ENCODE measurements around the gene SCARB1.
A peak's percentile ranks its signal among the peaks of the same experiment; 100 is the strongest.
"Not testable (repeated sequence)": the region's sequence is repeated elsewhere in the genome, so short reads cannot be mapped to it uniquely, and the experiment has no call there.

SCARB1 gene, protein sequence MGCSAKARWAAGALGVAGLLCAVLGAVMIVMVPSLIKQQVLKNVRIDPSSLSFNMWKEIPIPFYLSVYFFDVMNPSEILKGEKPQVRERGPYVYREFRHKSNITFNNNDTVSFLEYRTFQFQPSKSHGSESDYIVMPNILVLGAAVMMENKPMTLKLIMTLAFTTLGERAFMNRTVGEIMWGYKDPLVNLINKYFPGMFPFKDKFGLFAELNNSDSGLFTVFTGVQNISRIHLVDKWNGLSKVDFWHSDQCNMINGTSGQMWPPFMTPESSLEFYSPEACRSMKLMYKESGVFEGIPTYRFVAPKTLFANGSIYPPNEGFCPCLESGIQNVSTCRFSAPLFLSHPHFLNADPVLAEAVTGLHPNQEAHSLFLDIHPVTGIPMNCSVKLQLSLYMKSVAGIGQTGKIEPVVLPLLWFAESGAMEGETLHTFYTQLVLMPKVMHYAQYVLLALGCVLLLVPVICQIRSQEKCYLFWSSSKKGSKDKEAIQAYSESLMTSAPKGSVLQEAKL

DNA sequence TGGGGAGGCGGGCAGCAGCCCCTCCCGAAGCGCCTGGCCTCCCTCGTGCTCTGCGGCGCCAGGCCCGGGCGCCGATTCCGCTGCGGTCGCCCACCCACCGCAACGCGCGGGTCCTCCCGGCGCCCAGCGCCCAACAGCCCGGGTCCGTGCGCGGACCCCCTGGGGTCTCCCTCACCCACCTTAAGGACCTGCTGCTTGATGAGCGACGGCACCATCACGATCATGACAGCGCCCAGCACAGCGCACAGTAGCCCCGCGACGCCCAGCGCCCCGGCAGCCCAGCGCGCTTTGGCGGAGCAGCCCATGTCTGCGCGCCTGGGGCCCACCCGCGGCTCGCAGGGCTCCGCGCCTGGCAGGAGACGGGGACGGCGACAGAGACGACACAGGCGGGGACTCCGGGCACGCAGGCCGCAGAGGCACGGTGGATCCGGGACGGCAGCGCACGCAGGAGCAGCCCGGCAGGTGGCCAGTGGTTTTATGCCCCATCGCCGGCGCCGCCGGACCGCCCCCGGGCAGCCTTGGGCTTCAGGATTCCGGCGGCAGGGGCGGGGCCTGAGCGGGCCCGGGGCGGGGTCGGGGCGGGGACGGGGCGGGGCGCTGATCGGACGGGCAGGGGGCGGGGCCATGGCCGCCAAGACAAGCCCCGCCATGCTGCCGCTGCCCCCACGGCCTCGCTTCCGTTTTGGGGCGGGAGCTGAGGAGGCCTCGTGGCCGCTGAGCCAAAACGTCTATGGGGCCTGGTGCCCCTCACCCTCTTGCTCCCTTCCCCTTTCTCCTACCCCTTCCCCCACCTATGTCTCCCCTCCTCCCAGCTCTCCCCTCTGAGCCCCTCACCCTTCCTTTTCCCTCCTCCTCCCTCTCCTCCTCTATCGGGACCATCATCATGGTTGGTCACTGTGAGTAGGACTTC lies at the start of gene SCARB1:
TSS of gene SCARB1 (minus strand) at position 449 of the 910 bp plus-strand sequence. CDS start at position 305, 144 bp downstream.
- DNase-seq (ENCODE audit: low read depth) = peak; percentile 86

- DNase-seq (ENCODE audit: low read depth) = not testable (repeated sequence)
Measured at GRCh38 chr12:124912529-124913287, 49.0 kb upstream of the SCARB1 start.

DNA sequence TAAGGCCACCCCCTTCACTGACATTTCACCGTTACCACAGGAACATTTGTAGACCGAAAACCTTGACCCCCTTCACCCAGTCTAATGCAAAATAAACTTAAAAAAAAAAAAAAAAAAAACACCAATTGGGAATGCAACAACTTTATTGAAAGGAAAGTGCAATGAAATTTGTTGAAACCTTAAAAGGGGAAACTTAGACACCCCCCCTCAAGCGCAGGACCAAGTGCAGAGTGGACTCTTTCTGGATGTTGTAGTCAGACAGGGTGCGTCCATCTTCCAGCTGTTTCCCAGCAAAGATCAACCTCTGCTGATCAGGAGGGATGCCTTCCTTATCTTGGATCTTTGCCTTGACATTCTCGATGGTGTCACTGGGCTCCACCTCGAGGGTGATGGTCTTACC lies 47.9 kb upstream of the SCARB1 start:
- not testable (repeated sequence) for DNase-seq (ENCODE audit: low read depth)

DNA sequence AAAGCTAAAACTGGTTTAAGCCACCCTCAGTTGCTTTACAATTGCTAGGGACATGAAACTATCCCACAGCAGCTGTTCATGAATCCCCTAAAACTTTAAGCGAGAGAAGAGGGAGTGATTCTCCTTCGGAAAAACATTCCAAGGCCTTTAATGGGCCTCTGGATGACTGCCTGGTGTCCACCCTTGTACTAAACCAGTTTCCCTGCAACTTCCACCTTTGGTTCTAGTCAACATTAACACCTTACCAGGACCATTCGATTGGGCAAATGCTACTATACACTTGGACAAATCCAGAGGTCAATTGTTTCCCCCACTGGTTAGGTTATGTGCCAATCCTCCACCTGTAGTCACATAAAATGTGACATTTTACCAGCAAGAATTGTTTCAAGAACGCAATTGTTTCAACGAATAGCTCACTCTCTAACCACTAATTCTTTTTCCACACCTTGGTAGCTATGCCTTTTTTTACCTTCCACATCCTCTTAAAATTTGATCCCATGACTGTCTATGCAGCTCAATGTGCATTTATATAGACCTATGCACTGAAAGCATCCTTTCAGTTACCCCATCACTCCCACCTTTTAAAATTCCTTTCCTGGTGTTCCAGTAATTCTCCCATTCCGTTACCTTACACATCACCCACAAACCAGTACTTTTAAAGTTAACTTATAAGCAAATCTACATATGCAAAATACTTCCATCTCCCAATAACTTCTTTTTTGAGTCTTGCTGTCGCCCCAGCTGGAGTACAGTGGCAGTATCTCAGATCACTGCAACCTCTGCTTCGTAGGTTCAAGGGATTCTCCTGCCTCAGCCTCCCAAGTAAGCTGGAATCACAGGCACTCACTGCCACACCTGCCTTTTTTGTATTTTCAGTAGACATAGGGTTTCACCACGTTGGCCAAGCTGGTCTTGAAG lies 47.2 kb upstream of the SCARB1 start:
- DNase-seq (ENCODE audit: low read depth) = peak; percentile 54

- DNase-seq (ENCODE audit: low read depth) = peak; percentile 48
Measured at GRCh38 chr12:124909831-124910560, 46.3 kb upstream of the SCARB1 start.

GRCh38 chr12:124906606-124907261 lies 43.1 kb upstream of the SCARB1 start:
- DNase-seq (ENCODE audit: low read depth) = peak; percentile 96

DNA sequence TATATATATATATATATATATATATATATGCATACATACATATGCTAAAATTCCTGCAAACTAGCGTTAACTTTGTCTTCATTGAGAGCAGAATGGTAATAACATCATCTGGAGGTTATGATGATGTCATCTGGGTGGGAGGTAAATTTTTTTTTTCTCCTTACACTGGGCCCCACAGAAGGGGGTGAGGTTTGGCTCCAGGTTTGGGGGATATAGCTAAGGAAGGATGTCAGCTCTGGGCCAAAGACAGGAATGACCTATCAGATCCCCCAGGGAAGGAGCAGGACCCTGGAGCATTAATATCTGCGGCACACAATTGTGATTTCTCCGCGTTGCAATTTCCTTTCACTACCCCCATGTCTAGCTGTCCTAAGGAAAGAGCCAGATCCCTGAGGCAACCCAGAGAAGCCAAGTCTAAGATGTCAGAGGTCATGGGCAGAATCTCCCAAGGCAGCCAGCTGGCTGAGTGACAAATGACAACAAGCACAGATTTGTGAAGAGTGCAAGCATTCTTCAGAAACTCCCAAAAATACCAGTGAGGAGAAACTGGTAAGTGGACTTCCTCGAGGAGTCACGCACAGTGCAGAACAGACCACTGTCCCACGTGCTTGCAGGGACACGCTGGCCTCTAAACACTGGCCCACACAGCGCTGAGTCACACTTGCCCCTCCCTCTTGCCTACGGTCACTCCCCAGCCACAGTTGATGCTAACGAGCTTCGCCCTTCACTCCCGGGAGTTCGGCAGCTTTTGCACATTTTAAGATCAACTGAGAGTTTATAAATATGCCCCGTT lies 40.8 kb upstream of the SCARB1 start:
- DNase-seq (ENCODE audit: low read depth) = peak; percentile 95

- DNase-seq (ENCODE audit: low read depth) = no peak
Measured at GRCh38 chr12:124902916-124903315, 39.3 kb upstream of the SCARB1 start.

DNA sequence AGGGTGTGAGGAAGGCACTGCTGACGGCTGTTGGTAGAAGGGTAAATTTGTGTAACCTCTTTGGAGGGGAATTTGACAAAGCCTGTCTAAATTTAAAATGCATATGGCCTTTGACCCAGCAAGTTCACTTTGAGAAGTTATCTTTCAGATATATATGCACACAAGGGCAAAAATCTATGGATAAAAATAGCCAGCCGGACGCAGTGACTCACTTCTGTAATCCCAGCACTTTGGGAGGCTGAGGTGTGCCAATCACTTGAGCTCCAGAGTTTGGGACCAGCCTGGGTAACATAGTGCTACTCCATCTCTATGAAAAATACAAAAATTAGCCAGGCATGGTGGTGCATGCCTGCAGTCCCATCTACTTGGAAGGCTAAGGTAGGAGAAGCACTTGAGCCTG lies 37.3 kb upstream of the SCARB1 start:
- DNase-seq (ENCODE audit: low read depth) = peak; percentile 30

DNA sequence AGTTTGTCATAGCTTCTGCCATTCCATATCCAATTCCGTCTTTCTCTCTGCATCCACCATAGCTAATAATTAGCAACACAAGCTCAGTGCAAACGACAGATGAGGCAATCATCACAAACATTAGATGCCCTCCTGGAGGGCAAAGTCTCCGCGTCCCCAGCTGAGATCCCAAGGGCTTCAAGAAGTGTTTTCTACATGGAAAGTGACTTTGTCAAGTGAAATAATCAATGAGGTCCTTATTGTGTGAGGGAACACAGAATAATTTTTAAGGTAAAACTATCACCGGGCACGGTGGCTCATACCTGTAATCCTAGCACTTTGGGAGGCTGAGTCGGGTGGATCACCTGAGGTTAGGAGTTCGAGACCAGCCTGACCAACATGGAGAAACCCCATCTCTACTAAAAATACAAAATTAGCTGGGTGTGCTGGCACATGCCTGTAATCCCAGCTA lies 36.7 kb upstream of the SCARB1 start:
- not testable (repeated sequence) for DNase-seq (ENCODE audit: low read depth)

GRCh38 chr12:124898923-124899294 lies 35.2 kb upstream of the SCARB1 start:
- DNase-seq (ENCODE audit: low read depth) = no peak

DNA sequence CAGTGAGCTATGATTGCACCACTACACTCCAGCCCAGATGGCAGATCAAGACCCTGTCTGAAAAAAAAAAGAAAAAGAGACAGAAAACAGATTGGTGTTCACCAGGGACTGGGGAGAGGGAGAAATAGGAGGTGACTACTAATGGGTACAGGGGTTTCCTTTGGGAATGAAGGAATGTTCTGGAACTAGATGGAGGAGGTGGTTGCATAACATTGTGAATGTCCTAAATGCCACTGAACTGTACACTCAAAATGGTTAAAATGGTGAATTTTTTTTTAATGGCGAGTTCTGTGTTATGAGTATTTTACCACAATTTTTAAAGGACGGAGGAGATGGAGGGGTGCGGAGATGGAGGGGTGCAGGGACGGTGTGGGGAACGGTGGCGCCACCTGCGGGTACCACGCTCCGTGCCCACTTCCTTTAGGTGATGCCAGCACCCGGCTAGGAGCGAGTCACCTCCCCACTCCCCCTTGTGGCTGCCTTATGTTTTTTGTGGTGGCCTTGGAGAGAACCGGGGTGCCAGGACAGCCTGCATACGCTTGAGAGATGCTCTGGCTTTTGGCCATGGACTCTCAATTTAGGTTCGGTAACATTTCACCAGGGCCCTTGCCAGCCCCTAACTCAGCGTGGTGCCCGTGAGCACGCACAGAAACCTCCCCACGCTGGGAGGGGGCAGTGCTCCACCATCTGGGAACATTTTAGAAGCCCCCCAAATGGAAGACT lies 34.7 kb upstream of the SCARB1 start:
- peak; percentile 64 for DNase-seq (ENCODE audit: low read depth)

DNA sequence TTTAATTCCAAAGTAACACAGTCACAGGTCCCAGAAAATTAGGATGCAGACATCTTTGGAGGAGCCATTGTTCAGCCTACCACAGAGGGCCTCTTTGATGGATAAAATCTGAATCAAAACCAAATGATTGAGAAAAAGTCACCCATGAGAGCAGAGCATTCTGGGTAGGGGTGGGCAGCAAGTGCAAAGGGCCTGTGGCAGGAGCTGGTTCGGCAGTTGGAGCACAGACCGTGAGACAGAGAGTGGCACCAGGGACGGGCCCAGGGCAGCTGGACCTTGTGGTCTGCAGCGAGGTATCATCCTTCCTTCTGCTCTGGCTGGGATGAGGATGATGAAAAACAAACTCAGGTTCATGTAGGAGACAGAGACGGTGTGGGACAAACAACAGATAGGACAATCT lies 32.8 kb upstream of the SCARB1 start:
- no peak for DNase-seq (ENCODE audit: low read depth)

DNA sequence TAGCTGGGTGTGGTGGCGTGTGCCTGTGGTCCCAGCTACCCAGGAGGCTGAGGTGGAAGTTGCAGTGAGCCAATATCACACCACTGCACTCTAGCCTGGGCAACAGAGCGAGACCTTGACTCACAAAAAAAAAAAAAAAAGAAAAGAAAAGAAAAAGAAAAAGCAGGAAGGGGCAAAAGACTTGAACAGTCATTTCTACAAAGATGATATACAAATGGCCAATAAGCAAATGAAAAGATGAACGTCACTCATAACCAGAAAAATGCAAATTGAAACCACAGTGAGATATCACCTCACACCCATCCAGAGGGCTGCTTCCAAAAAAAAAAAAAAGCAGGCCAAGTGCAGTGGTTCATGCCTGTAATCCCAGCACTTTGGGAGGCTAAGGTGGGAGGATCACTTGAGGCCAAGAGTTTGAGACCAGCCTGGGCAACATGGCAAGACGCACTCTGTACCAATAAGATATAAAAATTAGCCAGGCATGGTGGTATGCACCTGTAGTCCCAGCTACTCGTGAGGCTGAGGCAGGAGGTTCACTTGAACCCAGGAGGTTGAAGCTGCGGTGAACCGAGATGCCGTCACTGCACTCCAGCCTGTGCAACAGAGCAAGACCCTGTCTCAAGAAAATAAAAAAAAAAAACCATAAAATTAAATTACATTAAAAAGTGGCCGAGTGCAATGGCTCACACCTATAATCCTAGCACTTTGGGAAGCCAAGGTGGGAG lies 30.3 kb upstream of the SCARB1 start:
- DNase-seq (ENCODE audit: low read depth) = no peak

GRCh38 chr12:124888260-124888659 lies 24.6 kb upstream of the SCARB1 start:
- DNase-seq (ENCODE audit: low read depth) = no peak

DNA sequence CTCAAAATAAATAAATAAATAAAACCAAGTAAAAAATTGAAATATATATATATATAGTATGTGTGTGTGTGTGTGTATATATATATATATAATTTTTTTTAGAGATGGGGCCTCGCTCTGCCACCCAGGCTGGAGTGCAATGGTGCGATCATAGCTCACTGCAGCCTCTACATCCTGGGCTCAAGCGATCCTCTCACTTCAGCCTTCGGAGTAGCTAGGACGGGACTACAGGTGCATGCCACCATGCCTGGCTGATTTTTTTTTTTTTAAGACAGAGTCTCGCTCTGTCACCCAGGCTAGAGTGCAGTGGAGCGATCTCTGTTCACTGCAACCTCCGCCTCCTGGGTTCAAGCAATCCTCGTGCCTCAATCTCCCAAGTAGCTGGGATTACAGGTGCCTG lies 24.1 kb upstream of the SCARB1 start:
- not testable (repeated sequence) for DNase-seq (ENCODE audit: low read depth)

Data from ELR (cell line).